GM21390 (cell line): ENCODE results near the gene ENTPD3.

Source experiments
- ATAC-seq: cut with Tn5 transposase; IDR thresholded peaks from one replicate; pipeline ENCODE4 v1.9.1; 2021; ENCODE audit not compliant: unreplicated experiment

ENTPD3 gene

GRCh38 chr3:40387001-40387894 lies at the start of gene ENTPD3:
Gene ENTPD3 (plus strand): TSS chr3:40387184. CDS start chr3:40388058, 874 bp downstream.
- no peak for ATAC-seq

- no peak for ATAC-seq
Measured at GRCh38 chr3:40339871-40340270, 47.1 kb upstream of the ENTPD3 start.

GRCh38 chr3:40340541-40341170 lies 46.3 kb upstream of the ENTPD3 start:
- ATAC-seq: no peak

- ATAC-seq: no peak
Measured at GRCh38 chr3:40341671-40342070, 45.3 kb upstream of the ENTPD3 start.

GRCh38 chr3:40350529-40350928 lies 36.5 kb upstream of the ENTPD3 start:
- ATAC-seq: no peak

- ATAC-seq: no peak
Measured at GRCh38 chr3:40355410-40355809, 31.6 kb upstream of the ENTPD3 start.

GRCh38 chr3:40358454-40358853 lies 28.5 kb upstream of the ENTPD3 start:
- ATAC-seq: no peak

- no peak for ATAC-seq
Measured at GRCh38 chr3:40363674-40364073, 23.3 kb upstream of the ENTPD3 start.

- ATAC-seq: no peak
Measured at GRCh38 chr3:40366203-40367162, 20.5 kb upstream of the ENTPD3 start.

- no peak for ATAC-seq
Measured at GRCh38 chr3:40369716-40370115, 17.3 kb upstream of the ENTPD3 start.

GRCh38 chr3:40377822-40378221 lies 9.2 kb upstream of the ENTPD3 start:
- ATAC-seq: no peak

GRCh38 chr3:40379674-40380306 lies 7.2 kb upstream of the ENTPD3 start:
- no peak for ATAC-seq

- no peak for ATAC-seq
Measured at GRCh38 chr3:40381904-40382616, 4.9 kb upstream of the ENTPD3 start.

GRCh38 chr3:40382617-40382979 lies 4.4 kb upstream of the ENTPD3 start:
- no peak for ATAC-seq

- no peak for ATAC-seq
Measured at GRCh38 chr3:40386213-40386612, 771 bp upstream of the ENTPD3 start.

GRCh38 chr3:40387895-40388254 lies 891 bp downstream of the ENTPD3 start:
- no peak for ATAC-seq

- ATAC-seq: no peak
Measured at GRCh38 chr3:40396406-40396805, 9.4 kb downstream of the ENTPD3 start.

GRCh38 chr3:40397129-40397528 lies 10.1 kb downstream of the ENTPD3 start:
- ATAC-seq: no peak

GRCh38 chr3:40397912-40398311 lies 10.9 kb downstream of the ENTPD3 start:
- no peak for ATAC-seq

- ATAC-seq: no peak
Measured at GRCh38 chr3:40398346-40398745, 11.4 kb downstream of the ENTPD3 start.
